Left lung (tissue), 14 donors: ENCODE results near the gene CTSG. TPM values are rescaled to one million over a fixed set of nuclear protein-coding genes. Genes with fewer than 3 reads are reported as not detected.

Source experiments
- ATAC-seq: fragments of 200-7000 bp; cut with Tn5 transposase; one replicate; pipeline ENCODE4 v1.9.1; 2020; ENCODE audit warnings: moderate library complexity
- DNase-seq, 4 donors: peaks; one replicate each; pipeline ENCODE4 v3.0.0-alpha.2; 2013 to 2020
- H3K27ac ChIP-seq, 2 donors: fragments of 200-600 bp; sonication (generic) in 1 of 2; one replicate each; pipeline versions ENCODE4 v1.5.0 to v1.8.0; 2020 to 2021
- H3K27me3 ChIP-seq, 2 donors: fragments of 200-600 bp; sonication (generic) in 1 of 2; one replicate each; pipeline versions ENCODE4 v1.5.0 to v1.8.0; 2020 to 2021
- H3K36me3 ChIP-seq, 2 donors: fragments of 200-600 bp; sonication (generic) in 1 of 2; one replicate each; pipeline versions ENCODE4 v1.5.0 to v1.8.0; 2020 to 2021
- H3K4me1 ChIP-seq, 2 donors: fragments of 200-600 bp; one replicate each; pipeline ENCODE4 v1.8.0; 2021
- H3K4me3 ChIP-seq, 2 donors: fragments of 200-600 bp; sonication (generic) in 1 of 2; one replicate each; pipeline versions ENCODE4 v1.5.0 to v1.8.0; 2020 to 2021; ENCODE audit warnings: mild to moderate bottlenecking in 1 of 2
- H3K9me3 ChIP-seq, 2 donors: fragments of 200-600 bp; sonication (generic) in 1 of 2; one replicate each; pipeline versions ENCODE4 v1.5.0 to v1.8.0; 2020 to 2021
- intact Hi-C, 2 donors: fragments of 100-400 bp; cut with DNase I; formaldehyde crosslinking; loops; one replicate each; pipeline versions ENCODE4 v1.11.2 to v1.14.2; 2022
- long read RNA-seq, 12 donors: library from polyadenylated mRNA in 2 of 12; unstranded in 2 of 12; transcript quantifications; one replicate each; pipeline ENCODE4 v2.0.0 and lab custom pipeline, GENCODE V29; 2019 to 2026
- polyA plus RNA-seq, 6 donors: library from polyadenylated mRNA; unstranded; fragments of 120-200 nt; gene quantifications; one replicate each; pipeline ENCODE4 v1.2.1, GENCODE V29; 2013; ENCODE audit not compliant: insufficient read length in 6 of 6
- total RNA-seq, 2 donors: library from RNA; stranded (reverse); fragmentation: NEBNext Ultra II Directional; extraction: Animal tissue kit (Norgen Biotek cat#: 25700); gene quantifications; one replicate each; pipeline ENCODE4 v1.2.1, GENCODE V29; 2021
- TF ChIP-seq, protein P1 (sequence below), 2 donors: fragments of 200-600 bp; sonication (generic) in 1 of 2; IDR thresholded peaks; one replicate each; pipeline versions ENCODE4 v1.5.0 to v1.8.0; 2021; ENCODE audit warnings: antibody characterized with exemption in 2 of 2
- donor health status: DM: no; HTN: yes; CAD: no.
- donor health status: DM: no; HTN: no; CAD: no.

Gene CTSG, protein sequence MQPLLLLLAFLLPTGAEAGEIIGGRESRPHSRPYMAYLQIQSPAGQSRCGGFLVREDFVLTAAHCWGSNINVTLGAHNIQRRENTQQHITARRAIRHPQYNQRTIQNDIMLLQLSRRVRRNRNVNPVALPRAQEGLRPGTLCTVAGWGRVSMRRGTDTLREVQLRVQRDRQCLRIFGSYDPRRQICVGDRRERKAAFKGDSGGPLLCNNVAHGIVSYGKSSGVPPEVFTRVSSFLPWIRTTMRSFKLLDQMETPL
- total RNA-seq: 1 to 10 TPM; 1.9 to 5.1 TPM
- polyA plus RNA-seq: 1 to 10 TPM; 1.1 to 2.9 (median 1.6) TPM
- long read RNA-seq, donor 1: 0 reads
- long read RNA-seq, donor 2: 0 reads
- long read RNA-seq, donor 3: 0 reads
- long read RNA-seq, donor 4, partial matches to known transcripts: 0 of 2 reads
- long read RNA-seq, donor 4, other reads (novel, unspliced or antisense): 0 of 2 reads
- long read RNA-seq, donor 5: 0 reads
- long read RNA-seq, donor 6, partial matches to known transcripts: 0 of 2 reads
- long read RNA-seq, donor 6, other reads (novel, unspliced or antisense): 0 of 2 reads
- long read RNA-seq, donor 7: 0 reads
- long read RNA-seq, donor 8, partial matches to known transcripts: 0 of 1 reads
- long read RNA-seq, donor 8, other reads (novel, unspliced or antisense): 0 of 1 reads
- long read RNA-seq, donor 9: 0 reads
- long read RNA-seq, donor 10, partial matches to known transcripts: 0 of 4 reads
- long read RNA-seq, donor 10, other reads (novel, unspliced or antisense): 0 of 4 reads
- long read RNA-seq, donor 11: 0 reads
- long read RNA-seq, donor 12, partial matches to known transcripts: 0 of 1 reads
- long read RNA-seq, donor 12, other reads (novel, unspliced or antisense): 0 of 1 reads

- DNase-seq: no peak
- ATAC-seq: peak; percentile 16
- TF ChIP-seq, protein P1, sequence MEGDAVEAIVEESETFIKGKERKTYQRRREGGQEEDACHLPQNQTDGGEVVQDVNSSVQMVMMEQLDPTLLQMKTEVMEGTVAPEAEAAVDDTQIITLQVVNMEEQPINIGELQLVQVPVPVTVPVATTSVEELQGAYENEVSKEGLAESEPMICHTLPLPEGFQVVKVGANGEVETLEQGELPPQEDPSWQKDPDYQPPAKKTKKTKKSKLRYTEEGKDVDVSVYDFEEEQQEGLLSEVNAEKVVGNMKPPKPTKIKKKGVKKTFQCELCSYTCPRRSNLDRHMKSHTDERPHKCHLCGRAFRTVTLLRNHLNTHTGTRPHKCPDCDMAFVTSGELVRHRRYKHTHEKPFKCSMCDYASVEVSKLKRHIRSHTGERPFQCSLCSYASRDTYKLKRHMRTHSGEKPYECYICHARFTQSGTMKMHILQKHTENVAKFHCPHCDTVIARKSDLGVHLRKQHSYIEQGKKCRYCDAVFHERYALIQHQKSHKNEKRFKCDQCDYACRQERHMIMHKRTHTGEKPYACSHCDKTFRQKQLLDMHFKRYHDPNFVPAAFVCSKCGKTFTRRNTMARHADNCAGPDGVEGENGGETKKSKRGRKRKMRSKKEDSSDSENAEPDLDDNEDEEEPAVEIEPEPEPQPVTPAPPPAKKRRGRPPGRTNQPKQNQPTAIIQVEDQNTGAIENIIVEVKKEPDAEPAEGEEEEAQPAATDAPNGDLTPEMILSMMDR (IDR thresholded peaks at IDR 0.05): no peak
Measured at GRCh38 chr14:24576182-24576581, at the start of gene CTSG. TSS of gene CTSG (minus strand) at chr14:24576250. CDS start at chr14:24576223, 27 bp downstream.

GRCh38 chr14:24613747-24614146 lies 37.7 kb upstream of the CTSG start:
- H3K27me3 ChIP-seq: no peaks in the 10 kb centered on the region
- no peaks in the 10 kb centered on the region for H3K36me3 ChIP-seq
- no peaks in the 10 kb centered on the region for H3K9me3 ChIP-seq
- H3K4me3 ChIP-seq: no peak overlapping the region
- no peaks in the 10 kb centered on the region for H3K4me1 ChIP-seq
- TF ChIP-seq, protein P1 (IDR thresholded peaks at IDR 0.05): no peak
- H3K27ac ChIP-seq: no peak overlapping the region
- ATAC-seq: no peak
- DNase-seq: no peak
- intact Hi-C loops: no loop called here

More at GRCh38 chr14:24576182-24576581, at the start of gene CTSG:
- H3K4me3 ChIP-seq: no peak within 1 kb of the TSS
- no peak within 1 kb of the TSS for H3K27ac ChIP-seq
- intact Hi-C loops: no loop called here
- peaks cover 0 to 4% of the 10 kb centered on the region in 2 donors for H3K4me1 ChIP-seq
- H3K27me3 ChIP-seq: no peaks in the 10 kb centered on the region
- H3K9me3 ChIP-seq: no peaks in the 10 kb centered on the region
- H3K36me3 ChIP-seq: no peaks in the 10 kb centered on the region

DNA sequence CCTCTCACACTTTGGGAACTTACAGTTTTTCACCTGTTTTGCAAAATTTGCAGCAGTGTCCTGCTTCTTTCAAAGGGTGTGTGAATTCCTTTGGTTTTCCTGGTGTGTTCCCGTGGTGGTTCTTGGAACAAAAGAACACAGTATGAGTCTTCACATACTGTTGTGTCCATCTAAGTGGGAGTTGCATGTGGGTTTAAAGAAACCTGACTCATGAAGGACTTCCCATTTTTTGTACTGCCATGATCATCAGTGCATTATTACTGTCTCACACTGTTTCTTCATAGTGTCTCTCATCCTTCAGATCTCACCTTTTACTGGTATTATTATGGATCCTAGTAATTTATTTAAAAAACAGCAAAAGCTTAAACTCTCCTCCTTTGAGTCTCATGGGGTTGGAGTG lies 37.2 kb upstream of the CTSG start:
- no peaks in the 10 kb centered on the region for H3K4me1 ChIP-seq
- DNase-seq: no peak
- no peak overlapping the region for H3K4me3 ChIP-seq
- intact Hi-C loops: no loop called here
- H3K9me3 ChIP-seq: no peaks in the 10 kb centered on the region
- H3K36me3 ChIP-seq: no peaks in the 10 kb centered on the region
- TF ChIP-seq, protein P1 (IDR thresholded peaks at IDR 0.05): no peak
- no peak overlapping the region for H3K27ac ChIP-seq
- H3K27me3 ChIP-seq: no peaks in the 10 kb centered on the region
- no peak for ATAC-seq

- DNase-seq: no peak
- H3K27me3 ChIP-seq: no peaks in the 10 kb centered on the region
- H3K4me3 ChIP-seq: no peak overlapping the region
- no peak for ATAC-seq
- no peak overlapping the region for H3K27ac ChIP-seq
- TF ChIP-seq, protein P1 (IDR thresholded peaks at IDR 0.05): no peak
- peaks cover 0 to 2% of the 10 kb centered on the region in 2 donors for H3K4me1 ChIP-seq
- intact Hi-C loops: no loop called here
- no peaks in the 10 kb centered on the region for H3K36me3 ChIP-seq
- H3K9me3 ChIP-seq: no peaks in the 10 kb centered on the region
Measured at GRCh38 chr14:24612196-24612595, 36.1 kb upstream of the CTSG start.
